Activated CD4-positive, CD25-positive, alpha-beta regulatory T cell treated with anti-CD3 and anti-CD28 coated beads, Interleukin-2, amount 50 U/mL, for 72 hours (primary cell): ENCODE data around the gene SIGLEC12.
"Not testable (repeated sequence)": the region's sequence is repeated elsewhere in the genome, so short reads cannot be mapped to it uniquely, and the experiment has no call there.

Experiments used
- DNase-seq: peaks from one replicate; pipeline ENCODE4 v3.0.0; 2021

The SIGLEC12 gene

DNA sequence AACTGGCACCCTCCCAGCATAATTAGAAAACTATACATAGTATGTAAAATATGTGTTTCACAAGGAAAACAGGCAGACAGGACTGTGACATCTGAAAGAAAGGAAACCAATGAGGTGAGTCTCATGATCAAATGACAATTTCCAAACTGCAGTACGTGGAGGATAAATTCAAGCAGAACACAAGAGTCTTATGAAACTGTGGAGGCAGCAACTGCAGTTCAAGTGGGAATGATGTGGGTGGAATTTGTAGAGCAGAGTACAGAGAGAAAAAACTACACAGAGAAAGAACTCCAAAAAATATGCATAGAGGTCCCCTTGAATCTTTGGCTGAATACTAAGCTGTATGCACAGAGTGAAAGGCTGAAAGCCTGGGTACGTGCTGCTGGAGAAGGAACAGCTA is 20.2 kb upstream of the SIGLEC12 start:
- no peak for DNase-seq

DNA sequence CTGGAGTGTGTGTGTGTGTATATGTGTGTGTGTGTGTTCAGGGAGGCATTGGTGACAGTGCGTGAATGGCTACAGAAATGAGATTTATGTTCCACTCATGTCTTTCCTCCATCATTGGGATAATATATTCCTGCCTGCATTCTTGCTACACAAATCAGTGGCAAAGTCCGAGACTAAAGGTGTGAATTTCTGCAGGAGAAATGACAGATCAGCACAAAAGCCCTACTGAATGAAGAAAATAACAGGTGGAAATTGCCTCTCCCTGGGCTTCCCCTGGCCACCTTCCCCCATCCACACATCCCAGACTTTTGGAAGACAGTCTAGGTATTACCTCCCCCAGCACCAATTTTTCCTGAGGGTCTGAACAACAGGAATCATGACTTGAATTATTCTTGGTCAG is 19.8 kb upstream of the SIGLEC12 start:
- DNase-seq: no peak

DNA sequence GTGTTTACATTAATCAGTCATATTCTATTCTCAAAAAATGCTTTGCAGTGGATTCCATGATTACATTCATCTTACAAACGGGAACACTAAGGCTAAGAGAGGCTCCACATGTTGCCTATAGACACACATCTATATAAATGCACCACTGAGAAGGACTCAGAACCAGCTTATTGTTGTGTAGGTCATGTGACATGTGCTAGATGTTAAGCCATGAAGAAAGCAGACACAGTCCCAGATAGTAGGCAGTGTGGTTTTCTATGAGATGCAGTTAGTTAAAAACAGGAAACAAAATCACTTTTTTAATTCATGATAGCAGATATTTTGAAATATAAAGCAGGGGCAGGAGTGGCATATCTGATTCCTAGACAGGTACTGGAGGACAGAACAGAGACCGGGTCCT is 19.1 kb upstream of the SIGLEC12 start:
- DNase-seq: no peak

DNA sequence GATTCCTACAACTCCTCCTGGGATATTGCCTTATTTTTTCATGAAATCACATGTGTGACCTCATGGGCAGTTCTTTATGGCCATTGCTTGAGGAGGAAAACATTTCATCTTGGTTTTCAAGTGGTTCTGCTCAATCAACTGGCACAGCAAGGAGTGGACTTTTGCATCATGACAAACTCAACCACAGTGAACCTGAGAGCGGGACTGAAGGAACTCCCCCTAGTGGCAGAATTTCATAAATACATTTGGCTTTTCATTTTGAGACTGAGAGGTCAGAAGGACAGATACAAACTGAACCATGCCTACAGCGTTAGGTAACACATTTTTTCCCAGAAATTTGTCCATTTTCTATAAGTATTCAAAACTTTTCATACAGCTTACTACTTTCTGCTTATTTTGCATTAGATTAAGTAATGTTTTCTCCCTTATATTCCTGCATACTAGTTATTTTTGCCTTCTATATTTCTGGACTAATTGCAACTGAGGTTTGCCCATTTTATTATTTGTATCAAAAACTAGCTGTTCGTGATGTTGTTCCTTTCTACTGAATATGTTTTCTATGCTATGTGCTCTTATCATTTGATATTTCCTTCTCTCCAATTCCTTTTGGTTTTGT is 13.4 kb upstream of the SIGLEC12 start:
- no peak for DNase-seq

DNA sequence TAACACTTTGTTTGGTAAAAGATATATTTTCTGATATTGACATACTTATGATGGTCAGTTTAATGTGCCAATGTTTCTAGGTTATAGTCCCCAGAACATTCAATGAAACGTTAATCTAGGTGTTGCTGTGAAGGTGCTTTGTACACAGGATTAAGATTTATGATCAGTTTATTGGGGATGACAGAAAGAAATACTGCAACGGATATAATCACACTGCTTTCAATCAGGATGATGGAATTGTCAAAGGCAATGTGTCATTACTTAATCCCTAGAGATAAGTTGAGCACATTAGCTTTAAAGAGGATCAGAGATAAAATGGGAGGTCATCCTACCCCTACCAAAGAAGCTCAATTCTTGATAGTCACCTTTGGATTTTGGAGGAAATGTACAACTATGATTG is 12.4 kb upstream of the SIGLEC12 start:
- DNase-seq: no peak

DNA sequence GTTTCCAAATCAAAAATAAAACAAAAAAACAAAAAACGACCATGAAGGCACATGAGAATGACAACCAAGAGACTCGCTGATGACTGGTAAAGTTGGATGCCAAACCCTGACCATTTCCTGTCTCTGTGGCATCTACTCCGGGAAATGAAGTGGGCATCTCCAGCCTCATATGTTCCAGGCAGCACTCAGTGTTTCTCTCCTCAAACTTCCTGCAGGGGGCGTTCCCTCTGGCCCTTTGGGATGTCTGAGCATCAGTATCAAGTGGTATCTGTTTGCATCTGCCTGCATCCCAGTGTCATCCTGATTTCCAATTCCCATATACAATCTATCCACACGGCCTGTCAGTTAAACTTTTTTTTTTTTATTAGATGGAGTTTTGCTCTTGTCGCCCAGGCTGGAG is 9.8 kb upstream of the SIGLEC12 start:
- DNase-seq: no peak

DNA sequence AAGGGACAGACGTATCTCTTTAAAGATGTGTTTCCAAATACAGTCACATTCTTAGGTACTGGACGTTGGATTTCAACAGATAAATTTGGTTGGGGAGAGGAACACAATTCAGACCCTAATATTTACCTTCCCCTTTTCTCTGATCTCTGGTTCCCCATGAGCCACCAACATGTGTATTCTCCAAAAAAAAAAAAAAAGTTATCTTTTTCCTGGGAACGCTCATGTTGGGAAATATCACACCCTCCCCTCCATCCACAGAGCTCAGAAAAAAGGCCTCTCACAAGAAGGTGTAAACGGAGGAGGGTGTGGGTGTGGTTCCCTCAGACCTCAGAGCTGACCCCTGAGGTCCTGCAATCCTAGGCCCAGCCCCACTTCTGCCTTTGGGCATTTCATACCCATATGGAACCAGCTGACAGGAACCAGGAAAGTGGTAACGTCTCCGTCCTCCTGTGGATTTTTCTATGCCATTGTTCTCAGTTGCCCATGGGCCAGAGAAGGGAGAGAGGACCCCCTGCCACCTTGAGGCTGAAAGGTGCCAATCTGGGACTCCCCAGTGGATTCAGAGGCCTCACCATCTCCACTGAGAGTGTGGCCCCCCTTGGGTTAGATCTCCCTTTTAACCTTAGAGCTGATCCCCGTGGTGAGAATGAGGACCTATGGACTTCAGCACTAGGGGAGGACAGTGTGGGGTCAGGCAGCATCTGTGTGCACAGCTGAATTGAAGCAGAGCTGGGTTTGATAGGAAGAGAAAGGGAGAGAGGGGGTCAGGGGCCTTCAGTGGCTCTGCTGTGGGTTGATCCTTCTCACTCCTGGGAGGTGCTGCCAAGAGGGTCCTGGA is 8.4 kb upstream of the SIGLEC12 start:
- no peak for DNase-seq

DNA sequence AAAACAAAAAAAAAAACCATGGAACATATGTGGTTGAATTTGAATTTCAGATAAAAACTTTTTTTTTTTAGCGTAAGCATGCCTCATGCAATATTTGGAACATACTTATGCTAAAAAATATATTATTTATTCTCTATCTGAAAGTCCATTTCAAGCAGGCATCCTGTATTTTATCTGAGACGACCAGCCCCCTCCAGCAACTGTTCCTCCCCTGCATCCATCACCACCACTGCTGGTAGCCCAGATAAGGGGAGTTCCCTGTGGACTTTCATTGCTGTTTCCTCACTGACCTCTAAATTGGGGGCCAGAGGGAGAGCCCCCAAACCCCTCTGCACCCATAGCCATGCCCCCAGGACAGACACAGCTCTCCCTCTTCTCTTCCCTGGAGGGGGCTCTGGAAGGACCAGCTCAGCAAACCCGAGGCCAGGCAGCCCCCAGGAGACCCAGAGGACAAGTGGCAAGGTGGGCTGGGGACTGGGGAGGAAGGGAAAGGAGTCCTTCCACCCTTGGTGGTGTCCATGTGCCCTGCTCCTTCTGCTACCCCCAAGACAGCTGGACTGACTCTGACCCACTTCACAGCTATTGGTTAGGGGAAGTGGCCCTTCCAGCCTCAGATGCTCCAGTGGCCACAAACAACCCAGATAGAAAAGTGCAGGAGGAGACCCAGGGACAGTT is 6.6 kb upstream of the SIGLEC12 start:
- DNase-seq: no peak

DNA sequence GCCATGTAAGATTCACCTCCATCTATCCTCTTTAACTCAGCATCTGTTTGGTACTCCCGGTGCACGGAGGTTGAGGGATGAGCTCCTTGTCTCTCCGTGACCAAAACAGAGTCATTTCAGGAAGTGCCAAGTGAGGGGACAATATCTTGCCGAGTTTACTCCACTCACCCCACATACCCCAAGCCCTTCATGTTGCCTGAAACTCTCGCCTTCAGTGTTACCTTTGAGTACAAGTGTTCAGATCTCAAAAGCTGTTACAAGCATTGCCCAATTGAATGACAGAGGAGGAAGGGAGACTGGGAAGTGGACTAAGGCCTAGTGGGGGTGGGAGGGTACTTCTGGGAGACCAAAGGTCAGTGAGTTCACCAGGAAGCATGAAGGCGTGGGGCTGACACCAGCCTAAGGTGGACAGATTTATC is 6.0 kb upstream of the SIGLEC12 start:
- no peak for DNase-seq

DNA sequence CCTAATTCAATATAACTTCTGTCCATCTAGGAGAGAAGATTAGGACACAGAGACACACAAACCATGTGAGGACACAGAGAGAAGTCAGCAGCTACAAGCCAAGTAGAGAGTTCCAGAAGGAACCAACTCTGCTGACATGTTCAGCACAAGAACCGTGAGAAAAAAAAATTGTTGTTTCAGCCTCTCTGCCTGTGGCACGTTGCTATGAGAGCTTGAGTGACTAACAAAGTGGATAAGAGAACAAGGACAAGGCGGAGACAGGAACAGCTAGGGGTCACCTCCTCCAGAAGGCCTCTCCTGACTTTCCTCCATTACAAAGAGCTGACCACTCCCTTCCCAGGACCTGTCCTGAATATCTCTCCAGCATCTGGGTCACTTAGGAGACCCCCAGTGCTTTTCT is 5.6 kb upstream of the SIGLEC12 start:
- no peak for DNase-seq

DNA sequence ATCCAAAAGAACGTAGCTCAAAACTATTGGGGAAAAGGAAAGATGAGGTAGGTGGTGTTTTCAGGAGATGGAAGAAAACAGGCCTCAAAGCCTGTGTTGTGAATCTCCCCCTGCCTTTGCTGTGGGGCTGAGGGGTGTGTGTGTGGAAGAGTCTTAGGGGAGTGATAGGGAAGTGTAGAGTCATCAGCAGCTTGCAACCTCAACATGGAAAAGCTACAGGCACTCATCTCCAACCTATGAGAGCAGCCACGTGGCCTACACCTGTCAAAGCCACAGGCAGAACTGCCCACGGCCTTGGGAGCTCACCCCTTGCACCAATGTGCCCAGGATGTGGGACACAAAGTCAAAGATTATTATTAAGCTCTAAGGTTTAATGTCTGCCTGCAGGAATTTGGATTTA is 4.3 kb upstream of the SIGLEC12 start:
- DNase-seq: no peak

DNA sequence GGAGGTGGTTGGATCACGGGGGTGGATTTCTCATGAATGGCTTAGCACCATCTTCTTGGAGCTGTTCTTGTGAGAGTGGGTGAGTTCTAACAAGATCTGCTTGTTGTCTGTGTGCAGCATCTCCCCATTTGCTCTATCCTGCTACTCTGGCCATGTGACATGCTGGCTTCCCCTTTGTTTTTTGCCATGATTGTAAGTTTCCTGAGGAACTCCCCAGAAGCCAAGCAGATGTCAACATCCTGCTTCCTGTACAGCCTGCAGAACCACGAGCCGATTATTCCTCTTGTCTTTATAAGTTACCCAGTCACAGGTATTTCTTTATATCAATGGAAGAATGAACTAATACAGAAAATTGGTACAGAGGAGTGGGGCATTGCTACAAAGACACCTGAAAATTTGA is 2.3 kb upstream of the SIGLEC12 start:
- no peak for DNase-seq

DNA sequence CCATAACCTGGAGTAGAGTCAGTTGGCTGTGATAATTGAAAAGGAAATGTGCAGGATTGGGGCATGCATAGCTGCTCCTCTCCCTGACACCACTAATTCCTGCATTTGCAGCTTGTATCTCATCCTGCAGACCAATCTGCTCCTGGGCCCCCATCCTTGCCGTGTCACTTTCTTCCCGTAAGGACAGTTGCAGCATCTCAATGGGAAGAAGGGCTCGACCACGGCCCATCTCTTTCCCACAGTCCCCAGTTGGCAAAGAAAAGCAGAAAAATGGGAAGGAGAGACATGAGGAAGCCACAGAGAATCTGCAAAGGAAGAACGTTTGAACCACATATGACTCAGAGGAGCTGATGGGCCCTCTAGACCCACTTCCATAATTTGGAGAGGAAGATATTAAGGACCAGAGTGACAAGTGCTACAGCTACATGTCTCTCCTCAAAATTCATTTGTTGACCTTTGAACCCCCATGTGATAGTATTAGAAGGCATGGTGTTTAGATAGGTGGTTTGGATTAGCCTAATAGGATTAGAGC is 1.8 kb upstream of the SIGLEC12 start:
- no peak for DNase-seq

DNA sequence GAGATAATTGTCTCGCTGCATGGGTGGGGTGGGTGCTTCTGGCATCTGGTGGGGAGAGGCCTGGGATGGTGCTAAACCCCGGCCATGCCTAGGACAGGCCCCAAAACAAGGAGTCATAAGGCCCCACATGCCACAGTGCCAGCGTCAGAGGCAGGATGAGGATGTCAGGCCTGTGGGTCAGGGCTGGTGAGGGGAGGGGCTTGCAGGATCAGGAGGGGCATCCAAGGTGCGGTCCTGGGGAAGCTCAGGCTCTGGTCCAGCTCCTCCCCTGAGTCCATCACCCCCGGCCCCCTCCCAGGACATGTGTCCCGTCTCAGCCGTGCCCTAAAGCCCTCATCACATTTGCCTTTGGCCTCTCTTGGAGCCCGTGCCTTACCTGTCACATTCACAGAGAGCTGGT is 669 bp downstream of the SIGLEC12 start:
- DNase-seq: not testable (repeated sequence)

DNA sequence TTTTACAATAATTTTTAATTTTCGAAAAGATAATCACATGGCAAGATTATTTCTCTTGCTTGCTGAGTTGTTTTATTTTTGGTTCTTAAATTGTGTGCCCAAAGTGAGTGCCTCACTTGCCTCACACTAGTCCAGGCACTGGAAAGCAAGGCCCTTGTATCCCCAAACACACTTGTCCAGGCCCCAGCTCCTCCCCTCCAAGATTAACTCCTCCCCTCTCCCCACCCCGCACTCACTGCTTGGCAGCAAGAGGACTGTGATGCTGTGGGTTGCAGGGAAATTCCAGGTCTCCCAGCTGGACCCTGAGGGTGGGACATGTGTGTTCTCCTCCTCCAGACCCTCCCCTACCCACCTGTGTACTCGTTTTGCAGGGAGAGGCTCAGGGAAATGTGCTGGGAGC is 3.9 kb downstream of the SIGLEC12 start:
- DNase-seq: no peak

DNA sequence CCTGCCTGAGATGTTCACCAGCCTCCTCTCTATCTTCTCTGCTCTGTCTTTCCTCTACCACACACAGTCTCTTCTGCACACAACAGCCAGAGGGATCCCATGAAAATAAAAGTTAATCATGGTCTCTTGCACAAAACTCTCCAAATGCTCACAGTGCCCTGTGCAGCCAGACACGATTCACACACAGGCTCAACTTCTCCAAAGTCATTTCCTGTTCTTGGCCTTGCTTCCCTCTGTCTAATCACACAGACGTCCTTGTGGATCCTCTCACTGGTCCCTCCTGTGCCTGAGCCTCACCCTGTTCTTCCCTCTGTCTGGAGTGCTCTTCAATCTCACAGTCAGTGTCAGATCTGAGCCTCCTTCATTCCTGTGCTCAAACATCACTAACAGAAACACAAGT is 7.8 kb downstream of the SIGLEC12 start:
- DNase-seq: no peak

DNA sequence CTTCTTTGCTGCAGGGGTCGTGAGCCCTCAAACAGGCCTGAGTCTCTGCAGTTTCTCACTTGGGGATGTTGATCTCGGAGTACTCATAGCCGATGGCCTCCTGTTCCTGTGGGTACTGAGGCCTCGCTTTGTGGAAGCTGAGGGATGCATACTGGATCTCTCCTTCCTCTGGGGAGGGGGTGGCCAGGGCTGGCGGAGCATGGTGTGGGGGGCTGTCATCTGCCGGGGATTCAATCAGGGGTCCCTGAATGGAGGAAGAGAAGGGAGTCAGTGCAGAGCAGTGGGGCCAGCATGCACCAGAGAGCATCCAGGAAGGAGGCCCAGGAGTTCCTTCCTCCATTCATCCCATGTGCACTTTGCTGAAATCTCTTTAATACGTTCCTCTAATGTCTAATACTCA is 10.0 kb downstream of the SIGLEC12 start:
- DNase-seq: no peak

DNA sequence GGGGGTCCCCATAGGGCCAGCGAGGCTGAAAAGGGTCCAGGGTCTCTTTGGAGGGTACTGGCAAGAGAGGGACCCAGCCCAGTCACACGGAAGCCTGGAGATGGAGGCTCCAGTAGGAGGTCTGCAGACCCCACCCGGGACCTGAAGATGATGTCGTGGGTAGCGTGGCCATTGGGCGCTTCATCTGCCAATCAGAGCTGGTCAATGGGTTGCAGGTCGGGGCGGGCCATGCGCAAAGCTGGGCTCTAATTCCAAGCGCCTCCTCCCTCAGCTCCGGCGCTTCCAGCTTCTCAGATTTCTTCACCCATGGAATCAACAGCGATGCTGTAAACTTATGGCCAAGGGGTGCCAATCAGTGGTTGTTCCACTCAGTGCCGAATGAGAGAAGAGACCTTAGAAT is 10.9 kb downstream of the SIGLEC12 start:
- no peak for DNase-seq

DNA sequence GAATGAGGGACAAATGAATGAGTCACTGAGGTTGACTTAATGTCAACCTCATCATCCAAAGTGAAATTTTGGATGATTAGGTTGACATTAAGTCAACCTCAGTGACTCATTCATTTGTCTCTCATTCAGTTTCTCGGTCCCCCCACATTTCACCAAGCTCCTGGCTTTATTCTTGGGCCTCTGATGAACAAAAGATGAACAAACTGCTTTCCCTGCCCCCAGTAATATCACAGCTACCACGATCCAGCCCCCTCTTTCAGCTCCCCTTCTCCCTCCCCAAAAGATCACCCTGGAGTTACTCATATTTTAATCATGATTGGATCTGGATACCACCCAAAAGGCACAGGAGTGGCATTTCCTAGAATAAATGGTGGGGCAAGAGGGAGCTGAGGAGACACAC is 12.5 kb downstream of the SIGLEC12 start:
- DNase-seq: no peak

DNA sequence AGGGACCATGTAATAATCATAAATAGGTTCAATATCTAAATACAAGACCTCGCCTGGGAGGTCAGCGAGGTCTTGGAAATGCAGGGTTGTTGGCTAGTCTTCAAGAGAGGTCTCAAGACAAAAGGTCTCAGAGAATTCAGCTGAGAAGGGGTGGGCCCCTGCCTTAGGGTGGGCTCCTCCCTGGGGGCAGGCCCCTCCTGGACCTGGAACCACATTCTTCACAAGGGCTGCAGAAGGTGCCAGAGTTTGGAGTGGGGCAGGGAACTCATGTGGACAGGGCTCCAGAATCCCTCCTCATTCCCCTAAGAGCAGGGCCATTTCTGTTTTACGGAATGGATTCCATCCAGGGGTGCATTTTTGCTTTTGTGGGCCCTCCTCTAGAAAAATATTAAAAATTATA is 13.1 kb downstream of the SIGLEC12 start:
- DNase-seq: no peak

DNA sequence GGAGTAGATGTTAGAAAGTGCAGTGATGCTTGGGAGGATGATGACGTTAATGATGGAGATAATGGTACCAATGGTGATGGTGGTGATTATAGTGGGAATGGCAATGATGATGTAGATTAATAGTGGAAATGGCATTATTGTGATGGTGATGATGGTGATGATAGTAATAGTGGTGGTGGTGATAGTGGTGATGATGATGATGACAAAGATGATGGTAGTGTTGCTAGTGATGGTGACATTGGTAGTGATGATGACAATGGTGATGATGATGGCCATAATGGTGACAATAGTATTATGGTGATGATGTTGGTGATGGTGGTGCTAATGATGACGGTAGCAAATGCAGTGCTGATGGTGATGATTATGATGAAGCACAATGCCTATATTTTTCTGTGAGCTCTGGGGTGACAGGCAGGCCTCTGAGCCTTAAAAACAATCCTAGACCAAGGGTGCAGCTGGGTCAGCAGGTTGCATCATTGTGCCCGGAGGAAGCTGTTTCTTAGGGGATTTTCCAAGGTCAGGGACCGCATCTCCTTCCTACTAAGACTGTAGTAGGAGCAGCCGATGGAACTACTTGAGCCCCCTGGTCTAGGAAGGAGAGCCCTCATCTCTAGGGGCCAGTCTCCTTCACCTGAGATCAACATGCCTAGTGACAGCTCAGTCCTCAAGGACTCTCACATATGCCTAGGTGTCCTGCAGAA is 15.5 kb downstream of the SIGLEC12 start:
- DNase-seq: no peak

DNA sequence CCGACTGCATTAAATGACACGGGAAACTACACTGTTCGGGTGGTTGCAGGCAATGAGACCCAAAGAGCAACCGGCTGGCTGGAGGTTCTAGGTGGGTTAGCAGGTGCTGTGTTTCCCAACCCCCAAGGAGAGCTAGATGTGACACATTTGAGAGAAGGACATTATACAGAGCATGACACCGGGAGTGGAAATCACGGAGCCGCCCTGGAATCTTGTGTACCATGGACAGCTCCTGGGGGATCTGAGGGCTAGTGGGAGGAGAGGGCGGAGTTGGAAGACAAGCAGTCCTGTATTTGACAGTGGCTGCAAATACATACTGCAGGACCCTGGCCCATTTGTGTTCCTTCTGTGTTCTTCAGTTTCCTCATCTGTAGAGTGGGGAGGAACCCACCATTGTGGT is 21.0 kb downstream of the SIGLEC12 start:
- DNase-seq: no peak
